ENCODE results near the gene TP53TG5.

GRCh38 chr20:45354423-45355208, 23.5 kb downstream of the TP53TG5 start:
- no peak for TF ChIP-seq CTCF (IDR thresholded peaks at IDR 0.05)
- no peak for TF ChIP-seq POLR2A (IDR thresholded peaks at IDR 0.05)

All from prostate gland (tissue), 2 donors.